COLO668 (cell line): ENCODE results near the gene IFNLR1.

Experiments used
- DNase-seq: peaks from one replicate; lab custom pipeline; 2025; ENCODE audit not compliant: unreplicated experiment; lab: John Stamatoyannopoulos, UW

Gene IFNLR1

GRCh38 chr1:24178407-24178806 lies 8.7 kb downstream of the IFNLR1 start:
- no peak for DNase-seq

GRCh38 chr1:24177161-24177560 lies 9.9 kb downstream of the IFNLR1 start:
- no peak for DNase-seq

DNA sequence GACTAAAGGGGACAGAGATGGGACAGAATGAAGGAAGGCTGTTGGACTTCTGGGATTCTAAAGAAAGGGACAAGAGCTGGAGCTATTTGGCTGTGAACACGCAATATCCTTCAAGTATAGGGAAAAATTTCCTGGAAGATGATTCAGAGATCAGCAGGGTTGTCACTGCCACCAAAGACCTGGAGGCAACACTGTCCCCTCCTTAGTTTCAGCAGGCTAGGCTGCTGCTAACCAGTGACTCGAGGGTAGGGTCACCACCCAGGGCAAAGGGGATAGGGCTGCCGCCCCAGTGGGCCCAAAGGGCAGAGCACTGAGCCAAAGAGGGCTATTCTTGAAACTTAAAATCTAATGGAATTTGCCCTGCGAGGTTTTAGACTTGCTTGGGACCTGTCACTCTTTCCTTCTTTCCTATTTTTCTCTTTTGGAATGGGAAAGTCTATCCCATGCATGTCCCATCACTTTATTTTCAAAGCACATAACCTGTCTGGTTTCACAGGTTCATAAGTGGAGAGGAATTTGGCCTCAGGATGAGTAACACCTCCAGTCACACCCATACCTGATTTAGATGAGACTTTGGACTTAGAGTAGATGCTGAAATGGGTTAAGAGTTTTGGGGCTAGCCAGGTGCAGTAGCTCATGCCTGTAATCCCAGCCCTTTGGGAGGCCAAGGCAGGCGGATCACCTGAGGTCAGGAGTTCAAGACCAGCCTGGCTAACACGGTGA lies 11.9 kb downstream of the IFNLR1 start:
- no peak for DNase-seq

- no peak for DNase-seq
These were observed 13.2 kb downstream of the IFNLR1 start for GRCh38 chr1:24173638-24174575.

DNA sequence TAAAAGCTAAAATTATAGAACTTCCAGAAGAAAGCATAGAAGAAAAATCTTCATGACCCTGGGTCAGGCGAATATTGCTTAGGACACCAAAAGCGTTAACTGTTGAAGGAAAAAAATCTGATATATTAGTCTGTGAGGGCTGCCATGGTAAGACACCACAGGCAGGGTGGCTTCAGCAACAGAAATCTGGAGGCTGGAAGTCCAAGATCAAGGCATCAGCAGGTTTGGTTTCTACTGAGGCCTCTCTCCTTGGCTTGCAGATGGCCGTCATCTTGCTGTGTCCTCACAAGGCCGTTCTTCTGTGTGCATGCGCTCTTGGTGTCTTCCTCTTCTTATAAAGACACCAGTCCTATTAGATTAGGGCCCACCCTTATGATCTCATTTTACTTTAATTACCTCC lies 14.5 kb downstream of the IFNLR1 start:
- no peak for DNase-seq

DNA sequence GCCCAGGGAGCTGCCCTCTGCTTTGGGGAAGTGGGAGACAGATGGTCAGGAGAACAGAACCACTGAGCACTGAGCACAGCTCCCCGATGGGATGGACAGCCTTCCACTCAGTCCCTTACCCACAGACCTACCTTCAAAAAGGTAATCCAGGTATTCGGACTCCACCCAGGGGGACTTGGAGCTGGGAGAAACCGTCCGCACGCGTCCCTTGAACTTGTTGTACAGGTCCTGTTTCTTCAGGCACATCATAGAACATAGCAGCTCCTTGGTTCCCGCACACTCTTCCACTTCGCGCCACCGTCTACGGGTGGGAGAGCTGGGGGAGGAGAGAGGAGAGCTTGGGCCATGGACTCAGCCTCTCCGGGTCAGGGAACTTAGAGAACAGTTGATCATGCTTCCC lies 17.8 kb downstream of the IFNLR1 start:
- no peak for DNase-seq

- no peak for DNase-seq
These were observed 18.8 kb downstream of the IFNLR1 start for GRCh38 chr1:24168245-24168644.

DNA sequence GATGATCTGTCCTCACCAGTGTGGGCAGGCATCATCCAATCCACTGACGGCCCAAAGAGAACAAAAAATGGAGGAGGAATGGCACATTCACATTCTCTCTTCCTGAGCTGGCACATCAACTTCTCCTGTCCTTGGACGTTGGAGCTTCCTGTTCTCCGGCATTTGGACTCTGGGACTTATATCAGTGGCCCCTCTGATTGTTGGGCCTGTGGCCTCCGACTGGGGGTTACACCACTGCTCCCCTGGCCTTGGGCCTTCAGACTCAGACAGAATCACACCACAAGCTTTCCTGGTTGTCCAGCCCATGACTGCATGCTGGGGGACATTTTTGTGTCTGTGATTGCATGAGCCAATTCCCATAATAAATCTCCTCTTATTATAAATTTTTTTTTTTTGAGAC lies 20.1 kb downstream of the IFNLR1 start:
- no peak for DNase-seq

GRCh38 chr1:24165500-24165899 lies 21.6 kb downstream of the IFNLR1 start:
- no peak for DNase-seq

DNA sequence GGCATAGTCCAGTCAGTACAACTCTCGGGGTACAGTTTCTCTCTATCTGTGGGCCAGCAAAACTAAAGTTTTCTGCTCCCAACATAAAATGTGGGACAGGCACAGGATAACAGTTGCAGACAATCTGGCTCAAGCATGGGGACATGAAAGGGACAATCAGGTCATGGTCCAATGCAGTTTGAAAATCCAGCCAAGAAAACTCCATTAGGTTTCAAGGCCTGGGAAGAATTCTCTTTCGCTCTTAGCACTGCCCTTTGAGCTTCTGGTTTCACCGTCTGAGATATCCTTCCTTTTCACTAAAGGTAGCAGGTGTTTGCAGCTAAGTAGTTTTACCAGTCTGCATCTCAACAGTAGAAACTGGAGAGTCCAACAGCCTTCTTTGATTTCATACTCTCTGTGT lies 23.1 kb downstream of the IFNLR1 start:
- no peak for DNase-seq

GRCh38 chr1:24162201-24162600 lies 24.9 kb downstream of the IFNLR1 start:
- DNase-seq: no peak

DNA sequence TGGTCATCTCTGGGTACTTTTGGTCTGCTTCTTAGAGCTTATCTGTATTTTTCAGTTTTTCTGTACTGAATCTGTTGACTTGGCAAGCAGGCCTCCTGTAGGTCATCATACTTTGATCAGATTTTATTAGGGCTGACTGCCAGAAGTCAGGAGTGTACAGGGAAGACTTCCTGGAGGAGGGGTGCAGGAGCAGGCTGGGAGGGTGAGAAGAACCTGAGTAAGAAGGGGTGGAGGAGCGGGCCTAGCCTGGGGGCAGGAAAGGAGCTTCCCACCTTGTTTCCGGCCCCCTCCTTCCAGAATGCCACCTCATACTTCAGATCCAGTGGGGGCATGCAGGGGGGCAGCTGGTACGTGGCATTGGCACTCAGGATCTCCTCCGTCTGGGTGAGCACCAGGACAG lies 25.8 kb downstream of the IFNLR1 start:
- DNase-seq: no peak

DNA sequence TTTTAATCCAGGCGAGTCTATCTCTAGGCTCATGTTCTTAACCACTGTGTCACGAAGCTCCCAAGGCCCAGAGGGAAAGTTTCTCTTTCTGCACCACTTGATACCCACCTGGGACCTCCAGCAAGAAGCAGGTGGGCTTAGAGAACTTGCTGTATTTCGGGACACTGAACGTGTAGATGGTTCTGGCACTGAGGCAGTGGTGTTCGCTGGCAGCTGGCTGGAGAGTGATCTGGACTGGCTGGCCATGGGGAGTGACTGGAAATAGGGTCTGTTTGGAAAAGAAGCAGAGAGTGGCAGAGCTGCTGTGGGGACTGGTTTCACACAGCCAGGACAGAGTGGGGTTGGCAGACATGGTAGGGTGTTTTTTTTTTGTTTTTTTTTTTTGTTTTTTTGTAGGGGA lies 27.7 kb downstream of the IFNLR1 start:
- DNase-seq: no peak

- DNase-seq: no peak
These were observed 29.1 kb downstream of the IFNLR1 start for GRCh38 chr1:24157918-24158481.

- no peak for DNase-seq
These were observed 30.4 kb downstream of the IFNLR1 start for GRCh38 chr1:24156542-24157260.

- DNase-seq: peak; percentile 94
These were observed 31.9 kb downstream of the IFNLR1 start for GRCh38 chr1:24155011-24155782.

- DNase-seq: peak; percentile 93
These were observed 32.9 kb downstream of the IFNLR1 start for GRCh38 chr1:24154215-24154614.

DNA sequence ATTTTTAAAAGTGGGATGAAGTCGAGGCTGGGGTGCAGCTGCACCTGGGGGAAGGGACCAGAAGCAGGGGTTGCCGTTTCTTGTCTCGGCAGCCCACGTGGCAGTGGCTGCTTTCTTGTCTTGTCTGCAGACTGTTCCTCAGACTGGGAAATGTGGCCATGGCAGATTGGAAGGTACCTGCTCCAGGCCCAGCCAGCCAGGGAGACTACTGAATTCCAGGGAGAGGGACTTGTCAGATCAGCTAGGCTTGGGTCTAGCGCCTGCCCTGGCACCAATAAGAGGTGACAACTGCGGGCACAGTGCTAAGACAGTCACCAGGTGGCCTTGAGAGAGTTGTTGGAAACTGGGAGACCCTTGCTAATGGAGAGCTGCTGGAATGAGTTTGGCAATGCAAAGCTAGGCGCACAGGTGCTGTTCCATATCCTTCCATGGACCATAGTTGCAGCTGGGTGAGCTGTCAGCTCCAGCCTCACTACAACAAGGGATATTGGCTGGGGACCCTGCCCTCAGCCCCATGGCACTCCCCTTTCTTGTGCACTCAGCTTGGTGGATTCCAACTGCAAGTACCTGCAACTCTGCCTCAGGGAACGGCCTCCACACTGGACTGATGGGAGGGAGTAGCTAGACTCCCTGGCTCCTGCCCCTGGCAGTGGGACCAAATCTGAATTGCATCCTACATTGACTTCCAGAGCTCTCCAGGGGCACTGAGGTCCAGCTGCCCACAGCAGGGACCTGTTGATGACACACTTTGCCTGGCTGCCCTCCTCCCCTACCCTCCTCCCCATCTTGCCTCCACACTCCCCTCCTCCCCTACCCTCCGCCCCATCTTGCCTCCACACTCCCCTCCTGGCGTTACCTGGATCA lies 34.2 kb downstream of the IFNLR1 start:
- DNase-seq: no peak

DNA sequence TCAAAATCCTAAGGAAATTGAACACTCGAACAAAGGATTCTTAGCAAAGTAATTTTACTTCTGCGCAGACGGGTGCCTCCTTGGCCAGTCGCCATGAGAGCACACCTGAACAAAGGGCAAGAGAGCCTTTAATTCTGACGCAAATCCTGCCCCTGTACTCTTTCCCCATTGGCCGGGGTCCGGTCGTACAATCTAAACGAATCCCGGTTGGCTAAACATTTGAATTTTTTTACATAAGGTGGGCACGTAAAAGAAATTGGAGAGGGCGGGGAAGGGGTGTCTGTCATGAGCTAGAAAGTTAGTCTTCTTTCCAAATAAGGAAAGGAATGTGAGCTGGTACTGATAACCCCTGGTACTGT lies 35.9 kb downstream of the IFNLR1 start:
- DNase-seq: no peak
